ENCODE results near the gene CPE.

DNA sequence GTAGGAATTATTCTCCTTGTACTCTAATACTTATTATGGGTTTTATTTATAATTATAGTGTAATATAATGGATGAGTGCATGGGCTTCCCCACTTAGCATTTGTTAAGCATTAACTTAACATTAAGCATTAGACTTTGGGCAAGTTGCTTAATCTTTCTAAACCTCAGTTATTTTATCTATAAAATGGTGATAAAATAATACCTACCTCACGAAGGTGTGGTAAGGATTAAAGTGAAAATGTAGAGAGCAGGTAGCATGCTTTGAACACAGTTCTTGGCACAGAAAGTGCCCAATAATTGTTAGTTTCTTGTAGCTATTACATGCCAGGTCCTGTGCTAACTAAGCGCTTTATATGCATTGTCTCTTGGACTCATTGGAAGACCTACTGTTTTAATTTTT lies 48.7 kb upstream of the CPE start:
- TF ChIP-seq FOXJ3 (CRISPR knock-in tag; IDR thresholded peaks at IDR 0.05) (no peak), ZBTB33 (IDR thresholded peaks at IDR 0.05; ENCODE audit: borderline replicate concordance, low read depth) (no peak), GATA2 (CRISPR knock-in tag; IDR thresholded peaks at IDR 0.05) (no peak)
